ENCODE data around the gene QSOX2.
A peak's percentile ranks its signal among the peaks of the same experiment; 100 is the strongest.

The QSOX2 gene

GRCh38 chr9:136222166-136222905 lies 23.3 kb downstream of the QSOX2 start:
- no peak for DNase-seq (ENCODE audit: low read depth)

- peak; percentile 90 for DNase-seq (ENCODE audit: low read depth)
Observed at GRCh38 chr9:136220017-136220729, 25.4 kb downstream of the QSOX2 start.

- DNase-seq (ENCODE audit: low read depth), result peak; percentile 67
Observed at GRCh38 chr9:136219276-136219675, 26.3 kb downstream of the QSOX2 start.

- DNase-seq (ENCODE audit: low read depth), result no peak
Observed at GRCh38 chr9:136218673-136219072, 26.9 kb downstream of the QSOX2 start.

- DNase-seq (ENCODE audit: low read depth), result no peak
Observed at GRCh38 chr9:136218271-136218670, 27.3 kb downstream of the QSOX2 start.

- DNase-seq (ENCODE audit: low read depth), result no peak
Observed at GRCh38 chr9:136216541-136217244, 28.9 kb downstream of the QSOX2 start.

- DNase-seq (ENCODE audit: low read depth), result no peak
Observed at GRCh38 chr9:136213733-136214132, 31.9 kb downstream of the QSOX2 start.

GRCh38 chr9:136212345-136212950 lies 33.2 kb downstream of the QSOX2 start:
- no peak for DNase-seq (ENCODE audit: low read depth)

GRCh38 chr9:136211441-136212344 lies 33.9 kb downstream of the QSOX2 start:
- no peak for DNase-seq (ENCODE audit: low read depth)

- DNase-seq (ENCODE audit: low read depth), result no peak
Observed at GRCh38 chr9:136211006-136211405, 34.6 kb downstream of the QSOX2 start.

- DNase-seq (ENCODE audit: low read depth), result no peak
Observed at GRCh38 chr9:136210276-136210675, 35.3 kb downstream of the QSOX2 start.

- DNase-seq (ENCODE audit: low read depth), result no peak
Observed at GRCh38 chr9:136209786-136210185, 35.8 kb downstream of the QSOX2 start.

GRCh38 chr9:136209232-136209631 lies 36.4 kb downstream of the QSOX2 start:
- DNase-seq (ENCODE audit: low read depth), result no peak

GRCh38 chr9:136208675-136209074 lies 36.9 kb downstream of the QSOX2 start:
- no peak for DNase-seq (ENCODE audit: low read depth)

- no peak for DNase-seq (ENCODE audit: low read depth)
Observed at GRCh38 chr9:136207616-136208015, 38.0 kb downstream of the QSOX2 start.

- no peak for DNase-seq (ENCODE audit: low read depth)
Observed at GRCh38 chr9:136206602-136207275, 38.9 kb downstream of the QSOX2 start.

GRCh38 chr9:136205707-136205992 lies 40.0 kb downstream of the QSOX2 start:
- no peak for DNase-seq (ENCODE audit: low read depth)

- peak; percentile 31 for DNase-seq (ENCODE audit: low read depth)
Observed at GRCh38 chr9:136204838-136205706, 40.5 kb downstream of the QSOX2 start, which contains the start of gene LHX3. Gene LHX3 (minus strand): TSS chr9:136205128. CDS start chr9:136205012, 116 bp downstream.

GRCh38 chr9:136204145-136204805 lies 41.3 kb downstream of the QSOX2 start:
- no peak for DNase-seq (ENCODE audit: low read depth)

Measured in ELR (cell line).